ENCODE data around the gene FBXW10.

DNA sequence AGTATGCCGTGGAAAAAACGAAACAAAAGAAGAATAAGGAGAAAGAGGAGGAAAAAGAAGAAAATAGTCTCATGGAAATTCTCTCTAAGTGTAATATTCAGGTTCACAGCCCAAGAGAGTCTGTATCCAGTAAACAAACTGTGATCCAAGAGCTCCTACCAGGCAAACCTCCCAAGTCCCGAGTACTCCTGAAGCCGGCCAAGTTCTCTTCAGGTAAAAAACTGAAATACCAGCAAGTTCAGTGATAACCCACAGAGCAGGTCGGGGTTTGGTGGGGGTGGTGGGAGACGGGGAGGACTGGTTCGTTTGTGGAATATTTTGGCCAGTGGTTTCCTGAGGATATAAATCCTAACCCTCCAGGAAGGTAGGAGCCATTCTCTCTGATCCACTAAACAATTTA, 28.6 kb downstream of the FBXW10 start:
- TF ChIP-seq, protein P1, sequence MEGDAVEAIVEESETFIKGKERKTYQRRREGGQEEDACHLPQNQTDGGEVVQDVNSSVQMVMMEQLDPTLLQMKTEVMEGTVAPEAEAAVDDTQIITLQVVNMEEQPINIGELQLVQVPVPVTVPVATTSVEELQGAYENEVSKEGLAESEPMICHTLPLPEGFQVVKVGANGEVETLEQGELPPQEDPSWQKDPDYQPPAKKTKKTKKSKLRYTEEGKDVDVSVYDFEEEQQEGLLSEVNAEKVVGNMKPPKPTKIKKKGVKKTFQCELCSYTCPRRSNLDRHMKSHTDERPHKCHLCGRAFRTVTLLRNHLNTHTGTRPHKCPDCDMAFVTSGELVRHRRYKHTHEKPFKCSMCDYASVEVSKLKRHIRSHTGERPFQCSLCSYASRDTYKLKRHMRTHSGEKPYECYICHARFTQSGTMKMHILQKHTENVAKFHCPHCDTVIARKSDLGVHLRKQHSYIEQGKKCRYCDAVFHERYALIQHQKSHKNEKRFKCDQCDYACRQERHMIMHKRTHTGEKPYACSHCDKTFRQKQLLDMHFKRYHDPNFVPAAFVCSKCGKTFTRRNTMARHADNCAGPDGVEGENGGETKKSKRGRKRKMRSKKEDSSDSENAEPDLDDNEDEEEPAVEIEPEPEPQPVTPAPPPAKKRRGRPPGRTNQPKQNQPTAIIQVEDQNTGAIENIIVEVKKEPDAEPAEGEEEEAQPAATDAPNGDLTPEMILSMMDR (IDR thresholded peaks at IDR 0.05; ENCODE audit: low read depth, low read length) = no peak
- TF ChIP-seq EZH2phosphoT487 (IDR thresholded peaks at IDR 0.05; ENCODE audit: low read depth) = no peak
